Astrocyte of the spinal cord (primary cell): ENCODE measurements around the gene RBBP7.
A peak's percentile ranks its signal among the peaks of the same experiment; 100 is the strongest.

Experiments used
- DNase-seq: peaks from one replicate; pipeline ENCODE4 v3.0.0; 2011; ENCODE audit warnings: low read depth, low spot score
- H3K4me3 ChIP-seq: 2 replicates; pipeline ENCODE4 v1.5.1; 2011; ENCODE audit warnings: low read depth, mild to moderate bottlenecking, low read length, moderate library complexity
- in situ Hi-C: cut with HindIII; loops from 2 replicates; pipeline ENCODE4 v1.10.0; 2017; ENCODE audit warnings: low sequenced_read_pairs
- TF ChIP-seq, protein P1 (sequence below): IDR thresholded peaks from 2 replicates; pipeline ENCODE4 v1.5.1; 2012; ENCODE audit warnings: low read depth, mild to moderate bottlenecking, low read length, inconsistent platforms

Gene RBBP7

DNA sequence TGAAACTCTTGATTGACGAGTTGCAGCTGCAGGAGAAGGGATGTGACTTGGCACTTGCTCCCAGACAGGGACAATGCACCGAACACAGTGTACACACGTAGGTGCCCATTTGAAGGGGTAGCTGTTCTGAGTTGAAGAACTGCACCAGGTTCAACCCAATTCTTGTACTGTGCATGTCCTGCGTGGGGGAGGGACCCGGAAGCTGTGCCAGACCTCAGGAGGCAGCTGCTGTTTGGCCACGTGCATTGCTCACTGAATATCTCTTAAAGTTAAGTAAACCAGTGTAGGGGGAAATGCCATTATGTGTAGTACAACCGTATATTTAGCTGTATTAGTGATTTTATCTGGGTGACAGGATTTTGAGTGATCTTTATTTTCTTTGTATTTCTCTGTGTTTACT is 12.0 kb upstream of the RBBP7 start:
- H3K4me3 ChIP-seq: peak overlapping the region; percentile 43
- DNase-seq: peak; percentile 19
- in situ Hi-C loops: no loop called here
- TF ChIP-seq, protein P1, sequence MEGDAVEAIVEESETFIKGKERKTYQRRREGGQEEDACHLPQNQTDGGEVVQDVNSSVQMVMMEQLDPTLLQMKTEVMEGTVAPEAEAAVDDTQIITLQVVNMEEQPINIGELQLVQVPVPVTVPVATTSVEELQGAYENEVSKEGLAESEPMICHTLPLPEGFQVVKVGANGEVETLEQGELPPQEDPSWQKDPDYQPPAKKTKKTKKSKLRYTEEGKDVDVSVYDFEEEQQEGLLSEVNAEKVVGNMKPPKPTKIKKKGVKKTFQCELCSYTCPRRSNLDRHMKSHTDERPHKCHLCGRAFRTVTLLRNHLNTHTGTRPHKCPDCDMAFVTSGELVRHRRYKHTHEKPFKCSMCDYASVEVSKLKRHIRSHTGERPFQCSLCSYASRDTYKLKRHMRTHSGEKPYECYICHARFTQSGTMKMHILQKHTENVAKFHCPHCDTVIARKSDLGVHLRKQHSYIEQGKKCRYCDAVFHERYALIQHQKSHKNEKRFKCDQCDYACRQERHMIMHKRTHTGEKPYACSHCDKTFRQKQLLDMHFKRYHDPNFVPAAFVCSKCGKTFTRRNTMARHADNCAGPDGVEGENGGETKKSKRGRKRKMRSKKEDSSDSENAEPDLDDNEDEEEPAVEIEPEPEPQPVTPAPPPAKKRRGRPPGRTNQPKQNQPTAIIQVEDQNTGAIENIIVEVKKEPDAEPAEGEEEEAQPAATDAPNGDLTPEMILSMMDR: no peak

DNA sequence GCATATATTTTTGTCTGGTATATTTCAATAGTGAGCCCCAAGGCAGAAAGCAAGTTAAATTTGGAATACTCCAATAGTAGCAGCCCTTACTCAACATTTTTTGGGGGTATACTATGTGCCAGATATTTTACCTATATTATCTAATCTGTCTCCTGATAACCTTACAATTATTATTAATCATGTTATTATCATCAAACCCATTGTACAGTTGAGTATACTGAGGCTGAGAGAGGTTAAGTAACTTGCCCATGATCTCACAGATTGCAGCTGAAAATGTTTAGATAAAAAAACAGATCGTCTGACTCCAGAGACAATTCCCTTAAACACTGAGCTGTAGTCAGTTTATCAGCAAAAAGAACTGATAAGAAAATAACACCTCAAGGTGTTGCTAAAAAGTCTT is 6.5 kb upstream of the RBBP7 start:
- in situ Hi-C loops: no loop called here
- TF ChIP-seq, protein P1: no peak

DNA sequence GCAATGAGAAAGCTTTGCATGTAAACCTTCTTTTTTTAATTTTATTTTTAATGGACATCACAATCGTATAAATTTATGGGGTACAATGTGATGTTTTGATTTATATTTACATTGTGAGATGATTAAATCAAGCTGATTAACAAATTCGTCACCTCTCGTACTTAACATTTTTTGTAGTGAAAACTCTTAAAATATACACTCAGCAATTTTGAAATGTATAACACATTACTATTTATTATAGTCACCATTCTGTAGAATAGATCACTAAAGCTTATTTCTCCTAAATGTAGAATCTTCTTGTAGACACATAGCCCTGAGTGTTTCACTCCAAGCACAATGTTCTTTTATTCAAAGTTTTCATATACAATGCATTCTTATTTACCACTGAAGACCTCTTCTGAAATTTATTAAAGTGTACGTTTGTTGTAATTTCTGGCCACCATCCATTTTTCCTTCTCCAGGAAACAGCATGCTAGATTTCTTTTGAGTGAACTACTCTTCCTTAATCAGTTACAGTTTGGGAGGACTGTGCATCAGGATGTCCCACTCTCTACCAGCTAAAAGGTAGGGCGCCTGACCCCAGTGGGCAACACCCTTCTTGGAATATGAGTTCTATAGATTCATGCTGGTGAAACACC is 4.4 kb upstream of the RBBP7 start:
- TF ChIP-seq, protein P1: no peak
- in situ Hi-C loops: no loop called here
- no peak overlapping the region for H3K4me3 ChIP-seq
- DNase-seq: no peak

More for the DNA sequence above, 6.5 kb upstream of the RBBP7 start:
- no peak overlapping the region for H3K4me3 ChIP-seq
- DNase-seq: no peak

DNA sequence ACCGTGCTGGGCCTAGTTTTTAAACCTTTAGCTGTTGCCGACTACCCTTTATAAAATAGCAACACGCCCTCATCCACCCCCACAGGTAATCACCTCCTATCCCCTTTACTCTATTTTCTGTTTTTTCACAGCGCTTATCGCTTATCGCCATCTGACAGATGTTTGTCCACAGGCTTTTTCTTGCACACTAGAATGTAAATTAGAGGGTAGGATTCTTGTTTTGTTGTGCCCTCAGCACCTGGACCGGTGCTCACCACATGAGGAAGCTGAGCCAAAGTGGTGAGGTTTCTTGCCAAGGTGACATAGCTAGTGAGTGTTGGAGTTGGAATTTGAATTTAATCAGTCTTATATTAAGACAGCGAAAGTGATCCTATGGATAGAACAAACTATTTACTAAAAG is 2.9 kb upstream of the RBBP7 start:
- no peak overlapping the region for H3K4me3 ChIP-seq
- TF ChIP-seq, protein P1: no peak
- in situ Hi-C loops: no loop called here
- no peak for DNase-seq

DNA sequence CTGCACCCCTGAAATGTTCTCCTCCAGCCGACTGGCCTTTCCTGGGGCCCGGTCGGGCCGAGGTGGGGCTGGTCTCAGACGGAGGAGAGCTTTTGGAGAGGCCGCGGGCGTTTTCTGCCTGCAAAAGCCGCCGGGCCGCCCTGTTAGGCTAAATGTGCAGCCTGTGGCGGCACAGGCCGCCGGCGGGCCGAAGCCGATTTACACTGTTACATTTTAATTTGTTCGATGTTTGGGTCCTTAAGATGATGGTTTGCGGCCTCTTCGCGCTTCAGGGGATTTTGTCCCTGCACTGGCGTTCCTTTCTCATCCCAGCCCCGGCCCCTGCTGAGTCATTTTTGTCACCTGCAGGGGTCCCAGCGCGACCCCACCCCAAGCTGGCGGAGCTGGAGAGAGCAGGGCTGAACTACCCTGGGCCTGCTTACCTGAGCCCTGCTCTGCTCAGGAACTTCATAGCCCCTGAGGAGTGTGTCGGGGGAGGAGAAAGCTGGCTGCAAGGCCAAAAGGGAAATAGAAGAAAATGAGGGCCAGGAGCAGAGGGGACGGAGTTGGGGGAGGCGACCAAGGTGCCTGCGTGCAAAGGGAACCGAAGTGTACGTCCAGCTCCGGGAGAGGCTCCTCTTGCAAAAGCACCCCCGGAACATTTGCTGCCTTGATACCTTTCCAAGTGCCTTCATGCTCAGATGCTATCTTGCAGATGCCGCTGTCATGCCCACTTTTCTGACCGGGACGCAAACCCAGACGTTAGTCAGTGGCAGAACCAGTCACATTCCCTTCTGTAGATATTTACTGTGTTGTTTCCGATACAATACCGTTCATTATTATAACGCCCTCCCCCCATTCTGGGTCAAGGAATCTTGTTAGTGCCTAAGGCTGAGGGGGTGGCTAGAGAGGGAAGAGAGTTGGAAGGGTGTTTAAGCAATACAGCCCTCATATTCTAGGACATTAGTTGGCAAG is 977 bp upstream of the RBBP7 start:
- TF ChIP-seq, protein P1: no peak
- peak overlapping the region; percentile 43 for H3K4me3 ChIP-seq
- in situ Hi-C loops: no loop called here
- no peak for DNase-seq

DNA sequence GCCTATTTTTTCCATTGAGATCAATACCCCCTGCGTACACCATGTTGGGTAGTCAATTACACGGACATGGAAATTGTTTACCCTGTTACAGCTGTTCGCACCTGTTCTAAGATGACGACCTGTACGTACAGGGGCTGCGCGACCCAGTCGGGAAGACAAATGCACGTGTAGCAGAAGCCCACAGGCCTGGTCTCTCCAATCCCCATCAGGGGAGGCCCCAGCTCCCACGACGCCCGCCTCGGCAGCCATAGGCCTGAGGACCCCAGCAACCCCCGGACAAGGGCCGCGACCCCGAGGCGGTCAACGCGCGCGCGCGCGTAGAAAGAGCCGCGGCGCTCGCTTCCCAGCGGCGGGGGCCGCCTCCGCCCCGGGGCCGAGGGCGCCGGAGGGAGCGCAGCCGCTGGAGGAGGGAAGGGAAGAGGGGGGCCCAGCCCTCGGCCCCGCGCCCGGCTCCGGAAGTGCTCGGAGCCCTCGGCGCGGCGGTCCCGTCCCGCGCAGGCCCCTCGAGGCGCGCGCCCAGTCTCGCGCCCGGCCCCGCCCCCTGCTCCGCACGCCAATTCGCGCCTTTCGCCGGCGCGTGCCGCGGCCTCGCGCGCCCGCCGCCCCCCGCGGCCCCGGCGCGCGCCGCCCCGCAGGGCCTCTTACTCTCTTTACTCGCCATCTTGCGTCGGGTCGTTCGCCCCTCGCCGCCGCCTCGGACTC is 618 bp downstream of the RBBP7 start:
- in situ Hi-C loops: no loop called here
- TF ChIP-seq, protein P1: no peak
- H3K4me3 ChIP-seq: peak overlapping the region; percentile 85
- peak; percentile 5 for DNase-seq
